Stomach (tissue), 9 donors: ENCODE results near the gene CCDC158. TPM values are rescaled to one million over a fixed set of nuclear protein-coding genes. Genes with fewer than 3 reads are reported as not detected.

Source experiments
- DNase-seq, 2 donors: peaks; one replicate each; pipeline versions ENCODE4 v3.0.0 to v3.0.0-alpha.2; 2013 to 2019
- H3K27ac ChIP-seq, 5 donors: fragments of 200-600 bp in 4 of 5; sonication (generic) in 4 of 5; one replicate each; pipeline ENCODE4 v1.5.1; 2013 to 2019; ENCODE audit warnings: mild to moderate bottlenecking in 1 of 5, moderate library complexity in 1 of 5
- H3K27me3 ChIP-seq, 3 donors: fragments of 200-600 bp; sonication (generic); one replicate each; pipeline ENCODE4 v1.5.1; 2017 to 2019; ENCODE audit warnings: mixed run types in 1 of 3
- H3K36me3 ChIP-seq, 4 donors: fragments of 200-600 bp; sonication (generic); 1 replicate in 3 of 4; 2 replicates in 1 of 4; pipeline ENCODE4 v1.5.1; 2016 to 2019
- H3K4me1 ChIP-seq, 4 donors: fragments of 200-600 bp; sonication (generic); one replicate each; pipeline ENCODE4 v1.5.1; 2016 to 2019
- H3K4me3 ChIP-seq, 4 donors: fragments of 200-600 bp; sonication (generic) in 3 of 4; one replicate each; pipeline ENCODE4 v1.5.1; 2016 to 2019; ENCODE audit warnings: mild to moderate bottlenecking in 1 of 4
- H3K9me3 ChIP-seq, 4 donors: fragments of 200-600 bp; sonication (generic); one replicate each; pipeline ENCODE4 v1.5.1; 2016 to 2019
- CTCF ChIP-seq, 7 experiments: fragments of 450-650 bp in 4 of 7; fragments of 200-600 bp in 3 of 7; sonication (generic) in 3 of 7; IDR thresholded peaks; one replicate each; pipeline ENCODE4 v1.5.1; 2016 to 2019; ENCODE audit warnings: antibody characterized with exemption in 7 of 7, control low read depth in 2 of 7, mild to moderate bottlenecking in 1 of 7
- EP300 ChIP-seq: sonication (generic); formaldehyde crosslinking; IDR thresholded peaks from one replicate; pipeline ENCODE4 v1.6.1; 2017; ENCODE audit warnings: antibody characterized with exemption
- POLR2A ChIP-seq, 4 donors: fragments of 450-650 bp; IDR thresholded peaks; one replicate each; pipeline ENCODE4 v1.6.1; 2016; ENCODE audit warnings: antibody characterized with exemption in 4 of 4, control low read depth in 2 of 4, mild to moderate bottlenecking in 1 of 4, moderate library complexity in 1 of 4
- POLR2AphosphoS5 ChIP-seq, 3 donors: sonication (generic); formaldehyde crosslinking; IDR thresholded peaks; one replicate each; pipeline ENCODE4 v1.6.1; 2016; ENCODE audit warnings: antibody characterized with exemption in 3 of 3
- WGBS, 5 donors: extraction: QIAGEN DNeasy Blood & Tissue Kit in 3 of 5; methylation state at CpG; one replicate each; pipeline versions ENCODE4 v1.1.5 to v1.1.7; 2013 to 2018; 5-methylcytosine and 5-hydroxymethylcytosine counted together
- intact Hi-C: fragments of 100-400 bp; cut with DNase I; formaldehyde crosslinking; loops from one replicate; pipeline ENCODE4 v1.15.1; 2023; ENCODE audit warnings: low total_unique reads
- polyA plus RNA-seq, 3 donors: library from polyadenylated mRNA; stranded (reverse); fragments of 200-250 nt; gene quantifications; one replicate each; pipeline ENCODE4 v1.2.3, GENCODE V29; 2013
- total RNA-seq, 5 donors: library from RNA; depleted of rRNA; stranded (reverse); fragments of >200 nt; gene quantifications; one replicate each; pipeline versions ENCODE4 v1.1.0 to v1.2.3, GENCODE V29; 2014 to 2016
- donor health status: healthy with polysubstance abuse.
- donor health status: Bipolar disorder and iron deficiency.
- donor health status: healthy.

The CCDC158 gene
- total and polyA plus RNA-seq, 8 donors: 0.73 TPM; not detected in 7

DNA sequence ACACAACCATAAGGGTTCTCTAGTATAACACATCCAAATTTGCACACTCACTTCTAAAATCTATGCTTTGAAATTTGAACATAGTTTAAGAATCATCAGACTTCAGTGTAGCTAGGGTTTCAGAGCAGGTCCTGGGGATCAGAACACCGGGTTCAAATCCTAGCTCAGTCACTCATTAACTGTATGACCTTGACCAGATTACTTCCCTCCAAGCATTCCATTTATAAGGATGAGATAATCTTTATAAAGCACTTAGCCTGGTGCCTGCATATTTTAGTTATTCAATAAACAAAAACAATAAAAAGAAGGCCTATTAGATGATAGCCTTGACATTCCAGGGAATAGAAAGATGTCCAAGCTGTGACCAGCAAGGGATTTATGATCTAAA, 119.2 kb downstream of the CCDC158 start:
- H3K27ac ChIP-seq: peak overlapping the region in 1 of 5 donors; percentile 65
- WGBS, 5 donors: 23 to 55% (median 44%) methylated on average over 1 of the region's 1 CpG
- H3K4me1 ChIP-seq: peaks cover 8 to 42% (median 16%) of the 10 kb centered on the region in 4 donors
- H3K9me3 ChIP-seq: peaks cover 0 to 14% (median 5%) of the 10 kb centered on the region in 4 donors
- H3K27me3 ChIP-seq: no peaks in the 10 kb centered on the region
- intact Hi-C loops: loop anchor here (10.0 kb wide), 1 partner anchor 127 kb away; no protein-coding TSS in a partner anchor
- H3K36me3 ChIP-seq: no peaks in the 10 kb centered on the region
- no peak for DNase-seq
- no peak overlapping the region for H3K4me3 ChIP-seq
- TF ChIP-seq EP300: no peak
- TF ChIP-seq POLR2AphosphoS5 (IDR thresholded peaks at IDR 0.05): no peak

- DNase-seq: peak in 1 of 2 donors; percentile 60
- H3K36me3 ChIP-seq: no peaks in the 10 kb centered on the region
- peak overlapping the region in 2 of 5 donors; percentile 65 to 75 for H3K27ac ChIP-seq
- peaks cover 8 to 42% (median 13%) of the 10 kb centered on the region in 4 donors for H3K4me1 ChIP-seq
- intact Hi-C loops: loop anchor here (10.0 kb wide), 1 partner anchor 126 kb away; no protein-coding TSS in a partner anchor
- peaks cover 0 to 18% (median 5%) of the 10 kb centered on the region in 4 donors for H3K9me3 ChIP-seq
- no peak overlapping the region for H3K4me3 ChIP-seq
- no peak for TF ChIP-seq POLR2A (IDR thresholded peaks at IDR 0.05)
- no peak for TF ChIP-seq CTCF (IDR thresholded peaks at IDR 0.05)
- TF ChIP-seq EP300: no peak
- peak in 1 of 3 donors; percentile 10 for TF ChIP-seq POLR2AphosphoS5 (IDR thresholded peaks at IDR 0.05)
- 77 to 86% (median 83%) methylated on average over 4 of the region's 4 CpGs for WGBS, 5 donors
- no peaks in the 10 kb centered on the region for H3K27me3 ChIP-seq
Measured at GRCh38 chr4:76301068-76301774, 119.7 kb downstream of the CCDC158 start.

- 63 to 86% (median 78%) methylated on average over 4 of the region's 4 CpGs for WGBS, 5 donors
- intact Hi-C loops: loop anchor here (10.0 kb wide), 1 partner anchor 125 kb away; no protein-coding TSS in a partner anchor
- Histone ChIP-seq H3K36me3 (no peaks in the 10 kb centered on the region), H3K9me3 (peaks cover 0 to 18% (median 5%) of the 10 kb centered on the region in 4 donors), H3K27me3 (no peaks in the 10 kb centered on the region), H3K4me3 (no peak overlapping the region), H3K27ac (no peak overlapping the region), H3K4me1 (peaks cover 0 to 34% (median 6%) of the 10 kb centered on the region in 4 donors)
- no peak for DNase-seq
- no peak for TF ChIP-seq CTCF (IDR thresholded peaks at IDR 0.05)
- no peak for TF ChIP-seq EP300
- TF ChIP-seq POLR2A (IDR thresholded peaks at IDR 0.05): no peak
- TF ChIP-seq POLR2AphosphoS5 (IDR thresholded peaks at IDR 0.05): no peak
Measured at GRCh38 chr4:76300012-76300411, 120.9 kb downstream of the CCDC158 start.

DNA sequence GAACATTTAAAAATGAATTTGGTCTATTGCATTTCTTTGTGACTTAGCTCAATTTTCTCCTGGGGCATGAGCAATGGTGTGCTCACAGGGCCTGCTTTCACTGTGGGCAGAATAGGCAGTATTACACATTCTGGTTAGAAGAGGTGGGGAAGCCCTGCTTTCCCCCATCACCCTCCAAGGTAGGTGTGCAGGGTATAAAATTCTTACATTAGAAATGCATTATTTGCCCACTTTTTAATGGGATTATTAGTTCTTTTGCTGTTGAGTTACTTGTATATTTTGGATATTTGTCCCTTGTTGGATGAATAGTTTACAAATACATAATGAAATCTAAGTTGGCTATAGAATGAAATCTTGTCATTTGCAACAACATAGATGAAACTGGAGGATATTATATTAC, 122.7 kb downstream of the CCDC158 start:
- Histone ChIP-seq H3K4me3 (no peak overlapping the region), H3K9me3 (peaks cover 0 to 18% (median 5%) of the 10 kb centered on the region in 4 donors), H3K4me1 (peaks cover 0 to 24% (median 5%) of the 10 kb centered on the region in 4 donors), H3K27ac (no peak overlapping the region), H3K27me3 (no peaks in the 10 kb centered on the region), H3K36me3 (no peaks in the 10 kb centered on the region)
- intact Hi-C loops: no loop called here
- no peak for DNase-seq
- TF ChIP-seq CTCF (IDR thresholded peaks at IDR 0.05) (no peak), POLR2AphosphoS5 (IDR thresholded peaks at IDR 0.05) (no peak), POLR2A (IDR thresholded peaks at IDR 0.05) (no peak), EP300 (no peak)
